NCI-H524 treated with DMSO at 0.1 percent for 48 hours (cell line): ENCODE data around the gene ZNF488.
"Not testable (repeated sequence)": the region's sequence is repeated elsewhere in the genome, so short reads cannot be mapped to it uniquely, and the experiment has no call there.

Experiments used
- DNase-seq: peaks from one replicate; lab custom pipeline; 2025; lab: John Stamatoyannopoulos, UW

ZNF488 gene

GRCh38 chr10:47384148-47384921 is at the start of gene ZNF488:
ZNF488 (minus strand) TSS chr10:47384293; CDS start chr10:47368829, 15,464 bp downstream.
- no peak for DNase-seq

- no peak for DNase-seq
Measured at GRCh38 chr10:47425813-47426419, 41.8 kb upstream of the ZNF488 start.

GRCh38 chr10:47424231-47424630 is 40.1 kb upstream of the ZNF488 start:
- DNase-seq = no peak

GRCh38 chr10:47423476-47423875 is 39.4 kb upstream of the ZNF488 start:
- no peak for DNase-seq

- DNase-seq = no peak
Measured at GRCh38 chr10:47421057-47421952, 37.2 kb upstream of the ZNF488 start.

GRCh38 chr10:47420305-47421056 is 36.4 kb upstream of the ZNF488 start:
- DNase-seq = no peak

- no peak for DNase-seq
Measured at GRCh38 chr10:47419421-47419820, 35.3 kb upstream of the ZNF488 start.

- no peak for DNase-seq
Measured at GRCh38 chr10:47418966-47419365, 34.9 kb upstream of the ZNF488 start.

GRCh38 chr10:47418321-47418720 is 34.2 kb upstream of the ZNF488 start:
- no peak for DNase-seq

- DNase-seq = not testable (repeated sequence)
Measured at GRCh38 chr10:47416305-47417218, 32.5 kb upstream of the ZNF488 start.

GRCh38 chr10:47415520-47416304 is 31.6 kb upstream of the ZNF488 start:
- DNase-seq = no peak

- DNase-seq = no peak
Measured at GRCh38 chr10:47414752-47415519, 30.8 kb upstream of the ZNF488 start.

GRCh38 chr10:47414227-47414592 is 30.1 kb upstream of the ZNF488 start:
- DNase-seq = no peak

GRCh38 chr10:47413531-47414226 is 29.6 kb upstream of the ZNF488 start:
- DNase-seq = no peak

GRCh38 chr10:47412869-47413268 is 28.8 kb upstream of the ZNF488 start:
- DNase-seq = no peak

- DNase-seq = no peak
Measured at GRCh38 chr10:47412177-47412730, 28.2 kb upstream of the ZNF488 start.

- DNase-seq = no peak
Measured at GRCh38 chr10:47410862-47411261, 26.8 kb upstream of the ZNF488 start.

- DNase-seq = no peak
Measured at GRCh38 chr10:47410271-47410670, 26.2 kb upstream of the ZNF488 start.
